ENCODE measurements around the gene CSAD. TPM values are rescaled to one million over a fixed set of nuclear protein-coding genes. Genes with fewer than 3 reads are reported as not detected.

The CSAD gene
- total RNA-seq, 6 donors from 2014 or later = 19.8 to 164 (median 28.6) TPM

DNA sequence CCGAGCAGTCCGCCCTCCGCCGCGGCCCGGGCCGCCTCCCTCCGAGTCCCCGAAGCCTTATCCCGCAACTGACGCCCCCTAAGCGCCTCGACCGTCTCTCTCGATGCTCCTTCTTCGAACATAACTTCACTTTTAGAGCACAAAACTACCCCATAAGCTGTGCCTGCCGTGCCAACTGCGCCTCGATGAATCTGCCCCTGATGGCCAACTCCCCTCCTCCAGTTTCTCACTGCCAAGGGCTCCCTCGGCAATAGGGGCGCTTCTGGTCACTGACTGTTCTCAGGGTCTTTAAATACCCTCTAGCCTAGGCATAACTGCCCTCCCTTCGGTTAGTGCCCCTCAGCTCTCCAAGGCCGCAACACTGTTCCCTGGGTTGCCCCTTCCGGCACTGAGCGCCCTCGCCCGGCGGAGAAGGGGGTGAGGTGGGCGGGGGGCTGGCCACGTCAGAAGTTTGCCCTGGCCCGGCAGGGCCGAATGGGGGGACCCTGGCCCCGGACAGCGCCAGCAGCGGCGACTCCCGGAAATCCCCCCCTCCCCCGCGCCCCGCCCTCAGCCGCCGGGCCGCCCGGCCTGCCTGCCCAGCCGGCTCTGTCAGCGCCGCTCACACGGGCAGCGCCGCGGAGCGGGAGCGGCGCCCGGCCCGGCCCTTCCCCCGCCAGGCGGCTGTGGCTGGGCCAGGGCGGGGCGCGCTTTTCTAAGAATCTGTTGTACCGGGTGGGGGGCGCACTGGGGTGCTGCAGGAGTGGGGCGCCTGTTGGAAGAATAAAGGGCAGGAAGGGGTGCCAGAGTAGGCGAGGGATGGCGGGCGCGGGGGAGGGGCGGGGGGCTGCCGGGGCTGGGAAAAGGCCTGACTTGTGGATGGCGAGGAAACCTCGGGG, 40.7 kb upstream of the CSAD start:
- Histone ChIP-seq H3K4me1 (peaks cover 66 to 95% (median 71%) of the 10 kb centered on the region in 4 donors), H3K36me3 (peaks cover 0 to 3% (median 0%) of the 10 kb centered on the region in 4 donors), H3K27me3 (no peaks in the 10 kb centered on the region), H3K27ac (peak overlapping the region; percentile 98 to 100 (median 99)), H3K9me3 (no peaks in the 10 kb centered on the region), H3K4me3 (peak overlapping the region; percentile 56 to 83 (median 70))
- TF ChIP-seq POLR2A (IDR thresholded peaks at IDR 0.05) (peak in 3 of 4 donors; percentile 19 to 79 (median 75)), POLR2AphosphoS5 (IDR thresholded peaks at IDR 0.05) (peak; percentile 30 to 76), EP300 (IDR thresholded peaks at IDR 0.05) (peak in 1 of 4 donors; percentile 24)
- TF ChIP-seq, protein P1, sequence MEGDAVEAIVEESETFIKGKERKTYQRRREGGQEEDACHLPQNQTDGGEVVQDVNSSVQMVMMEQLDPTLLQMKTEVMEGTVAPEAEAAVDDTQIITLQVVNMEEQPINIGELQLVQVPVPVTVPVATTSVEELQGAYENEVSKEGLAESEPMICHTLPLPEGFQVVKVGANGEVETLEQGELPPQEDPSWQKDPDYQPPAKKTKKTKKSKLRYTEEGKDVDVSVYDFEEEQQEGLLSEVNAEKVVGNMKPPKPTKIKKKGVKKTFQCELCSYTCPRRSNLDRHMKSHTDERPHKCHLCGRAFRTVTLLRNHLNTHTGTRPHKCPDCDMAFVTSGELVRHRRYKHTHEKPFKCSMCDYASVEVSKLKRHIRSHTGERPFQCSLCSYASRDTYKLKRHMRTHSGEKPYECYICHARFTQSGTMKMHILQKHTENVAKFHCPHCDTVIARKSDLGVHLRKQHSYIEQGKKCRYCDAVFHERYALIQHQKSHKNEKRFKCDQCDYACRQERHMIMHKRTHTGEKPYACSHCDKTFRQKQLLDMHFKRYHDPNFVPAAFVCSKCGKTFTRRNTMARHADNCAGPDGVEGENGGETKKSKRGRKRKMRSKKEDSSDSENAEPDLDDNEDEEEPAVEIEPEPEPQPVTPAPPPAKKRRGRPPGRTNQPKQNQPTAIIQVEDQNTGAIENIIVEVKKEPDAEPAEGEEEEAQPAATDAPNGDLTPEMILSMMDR (IDR thresholded peaks at IDR 0.05) = peak in 3 of 6 experiments; percentile 25
- WGBS, 2 donors = 1% methylated on average over 22 to 68 of the region's 72 CpGs
- ATAC-seq (ENCODE audit: low FRiP score in 2 of 2) (peak; percentile 52 to 76), DNase-seq (peak; percentile 80 to 96)

DNA sequence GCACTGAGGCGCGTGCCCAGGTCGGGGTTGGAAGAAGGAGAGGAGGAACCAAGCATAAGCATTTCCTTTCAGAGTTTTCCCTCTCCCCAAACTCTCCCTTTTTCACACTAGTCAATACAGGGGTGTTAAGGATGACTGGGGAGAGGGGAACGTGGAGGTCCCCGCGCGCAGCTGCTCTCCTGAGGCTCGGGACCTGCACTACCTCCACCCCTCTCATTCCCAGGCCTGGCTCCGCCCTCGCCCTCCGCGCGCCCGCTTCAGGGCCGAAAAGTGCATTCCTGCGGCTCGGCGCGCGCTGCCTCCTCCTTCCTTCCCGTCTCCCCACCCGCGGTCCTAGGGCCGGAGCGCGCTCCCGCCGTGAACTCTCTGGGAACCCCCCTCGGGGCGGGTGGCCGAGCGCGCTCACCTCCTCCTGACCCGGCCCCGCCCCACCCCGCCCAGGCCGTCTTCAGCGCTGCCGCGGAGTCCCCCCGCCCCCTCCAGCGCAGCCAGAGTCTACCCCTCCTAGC, 40.0 kb upstream of the CSAD start:
- 1% methylated on average over 26 to 40 of the region's 42 CpGs for WGBS, 2 donors
- Histone ChIP-seq H3K36me3 (peaks cover 0 to under 1% (median 0%) of the 10 kb centered on the region in 4 donors), H3K9me3 (no peaks in the 10 kb centered on the region), H3K27me3 (no peaks in the 10 kb centered on the region), H3K4me1 (peaks cover 73 to 99% (median 76%) of the 10 kb centered on the region in 4 donors), H3K27ac (peak overlapping the region; percentile 98 to 100 (median 99)), H3K4me3 (peak overlapping the region; percentile 50 to 83 (median 70))
- ATAC-seq (ENCODE audit: low FRiP score in 2 of 2) = peak; percentile 92 to 93
- no peak for TF ChIP-seq POLR2AphosphoS5 (IDR thresholded peaks at IDR 0.05)
- TF ChIP-seq POLR2A (IDR thresholded peaks at IDR 0.05) = no peak
- TF ChIP-seq, protein P1 (IDR thresholded peaks at IDR 0.05) = no peak
- no peak for TF ChIP-seq EP300 (IDR thresholded peaks at IDR 0.05)
- peak; percentile 96 to 98 for DNase-seq

DNA sequence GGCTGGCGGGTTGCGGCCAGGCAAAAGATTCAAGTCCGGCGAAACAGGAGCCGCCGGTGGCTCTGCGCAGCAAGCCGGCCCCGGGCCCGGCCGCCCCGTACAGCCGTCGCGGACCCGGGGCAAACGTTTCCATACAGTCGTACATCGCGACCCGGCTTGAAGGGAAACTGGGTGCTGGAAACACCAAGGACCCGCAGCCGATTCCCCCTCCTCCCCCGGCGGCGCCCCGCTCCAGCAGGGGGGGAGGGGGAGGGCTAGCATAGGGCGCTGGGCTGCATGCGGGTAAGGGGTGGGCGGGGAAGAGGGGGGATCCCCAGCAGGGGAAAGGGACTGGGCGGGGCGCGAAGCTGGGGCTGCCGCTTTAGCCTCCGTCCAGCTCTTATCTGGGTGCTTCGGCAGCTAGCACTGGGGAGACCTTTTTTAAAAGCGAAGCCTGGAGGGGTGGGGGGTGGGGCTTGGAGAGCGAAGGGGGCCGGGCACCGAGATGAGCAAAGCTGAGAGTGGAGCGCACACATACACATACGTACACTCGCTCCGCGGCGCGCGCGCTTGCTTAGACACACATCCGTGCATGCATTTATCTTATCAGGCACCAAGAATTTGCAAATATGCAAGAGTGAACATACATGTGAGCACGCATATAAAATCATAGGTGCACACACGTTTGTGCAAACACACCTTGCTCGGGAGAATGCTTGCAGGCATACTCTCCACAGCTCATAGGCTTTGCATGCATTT, 39.4 kb upstream of the CSAD start:
- no peaks in the 10 kb centered on the region for H3K9me3 ChIP-seq
- H3K27ac ChIP-seq = peak overlapping the region; percentile 98 to 100 (median 99)
- TF ChIP-seq POLR2A (IDR thresholded peaks at IDR 0.05) (peak in 1 of 4 donors; percentile 28), EP300 (IDR thresholded peaks at IDR 0.05) (no peak), POLR2AphosphoS5 (IDR thresholded peaks at IDR 0.05) (no peak)
- TF ChIP-seq, protein P1 (IDR thresholded peaks at IDR 0.05) = no peak
- H3K4me1 ChIP-seq = peaks cover 77 to 99% (median 78%) of the 10 kb centered on the region in 4 donors
- ATAC-seq (ENCODE audit: low FRiP score in 2 of 2) (peak; percentile 32 to 45), DNase-seq (peak; percentile 70 to 94)
- no peaks in the 10 kb centered on the region for H3K27me3 ChIP-seq
- peaks cover 0 to 5% (median under 1%) of the 10 kb centered on the region in 4 donors for H3K36me3 ChIP-seq
- H3K4me3 ChIP-seq = peak overlapping the region; percentile 50 to 83 (median 70)
- 0 to 1% methylated on average over 25 to 50 of the region's 53 CpGs for WGBS, 2 donors

DNA sequence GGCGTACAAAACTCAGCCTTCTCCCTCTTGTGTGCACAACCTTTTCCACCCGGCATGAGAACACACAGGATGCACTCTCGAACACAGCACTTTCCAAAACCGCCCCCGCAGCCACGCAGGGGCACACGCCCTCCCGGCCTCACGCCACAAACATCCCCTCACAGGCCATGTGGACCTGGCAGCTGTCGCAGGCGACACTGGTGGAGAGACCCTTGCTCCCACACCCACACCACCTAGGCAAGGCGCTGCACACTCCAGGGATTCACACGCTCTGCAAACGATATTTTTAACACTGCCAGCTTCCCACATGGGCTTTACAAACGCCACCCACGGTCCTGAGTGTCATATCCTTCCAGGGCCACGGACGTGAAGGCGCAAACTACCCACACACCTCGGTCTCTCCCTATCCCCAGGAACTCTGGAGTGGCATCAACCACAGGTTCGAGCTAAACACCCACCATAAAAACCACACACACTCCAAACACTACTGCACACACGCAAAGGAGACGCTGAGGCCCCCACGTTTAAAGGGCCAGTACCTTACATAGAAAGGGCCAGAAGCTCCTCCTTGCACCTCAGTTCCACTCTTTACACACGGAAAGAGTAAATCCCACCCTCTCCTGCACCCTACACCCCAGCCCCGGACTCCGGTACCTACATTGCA, 38.7 kb upstream of the CSAD start:
- Histone ChIP-seq H3K4me3 (peak overlapping the region; percentile 27 to 83 (median 70)), H3K27me3 (no peaks in the 10 kb centered on the region), H3K9me3 (no peaks in the 10 kb centered on the region), H3K4me1 (peaks cover 74 to 99% (median 79%) of the 10 kb centered on the region in 4 donors), H3K27ac (peak overlapping the region; percentile 98 to 100 (median 99)), H3K36me3 (peaks cover 0 to 12% (median 8%) of the 10 kb centered on the region in 4 donors)
- WGBS, 2 donors = 3 to 5% methylated on average over 21 to 27 of the region's 27 CpGs
- ATAC-seq (ENCODE audit: low FRiP score in 2 of 2) = no peak
- TF ChIP-seq, protein P1 (IDR thresholded peaks at IDR 0.05) = no peak
- TF ChIP-seq POLR2A (IDR thresholded peaks at IDR 0.05) = no peak
- TF ChIP-seq EP300 (IDR thresholded peaks at IDR 0.05) = no peak
- TF ChIP-seq POLR2AphosphoS5 (IDR thresholded peaks at IDR 0.05) = peak; percentile 31 to 47
- DNase-seq = peak in 1 of 2 donors; percentile 76
